KMS-11 (cell line): ENCODE data around the gene PPFIBP2.

Experiments used
- H2AFZ ChIP-seq: fragments of 200-600 bp; sonication (generic); 2 replicates; pipeline ENCODE4 v1.6.1; 2016; ENCODE audit warnings: antibody characterized with exemption, mixed run types, low read depth
- H3K27ac ChIP-seq: fragments of 200-600 bp; sonication (generic); 2 replicates; pipeline ENCODE4 v1.6.1; 2016; ENCODE audit warnings: mild to moderate bottlenecking, mixed run types
- H3K27me3 ChIP-seq: fragments of 200-600 bp; sonication (generic); 2 replicates; pipeline ENCODE4 v1.6.1; 2017; ENCODE audit warnings: mild to moderate bottlenecking, low read depth, mixed run types, moderate library complexity; ENCODE audit not compliant: insufficient read depth
- H3K36me3 ChIP-seq: fragments of 200-600 bp; sonication (generic); 2 replicates; pipeline ENCODE4 v1.6.1; 2017; ENCODE audit warnings: mild to moderate bottlenecking, mixed run types; ENCODE audit not compliant: insufficient read depth
- H3K4me1 ChIP-seq: fragments of 200-600 bp; sonication (generic); 2 replicates; pipeline ENCODE4 v1.6.1; 2016; ENCODE audit warnings: mild to moderate bottlenecking, low read depth, mixed run types; ENCODE audit not compliant: poor library complexity, severe bottlenecking
- H3K4me2 ChIP-seq: fragments of 200-600 bp; sonication (generic); 2 replicates; pipeline ENCODE4 v1.7.0; 2016; ENCODE audit warnings: mild to moderate bottlenecking, mixed run types
- H3K4me3 ChIP-seq: fragments of 200-600 bp; sonication (generic); IDR thresholded peaks from 2 replicates; pipeline ENCODE4 v1.6.1; 2017; ENCODE audit warnings: low read depth, low read length, mixed read lengths; ENCODE audit not compliant: insufficient read depth
- H3K79me2 ChIP-seq: fragments of 200-600 bp; sonication (generic); 2 replicates; pipeline ENCODE4 v1.6.1; 2016; ENCODE audit warnings: low read depth, mixed run types; ENCODE audit not compliant: insufficient read depth
- H3K9ac ChIP-seq: fragments of 200-600 bp; sonication (generic); 2 replicates; pipeline ENCODE4 v1.6.1; 2016; ENCODE audit warnings: mild to moderate bottlenecking, mixed run types
- H4K20me1 ChIP-seq: fragments of 200-600 bp; sonication (generic); 2 replicates; pipeline ENCODE4 v1.6.1; 2016; ENCODE audit warnings: mild to moderate bottlenecking, mixed run types; ENCODE audit not compliant: insufficient read depth
- CTCF ChIP-seq: fragments of 200-600 bp; sonication (generic); conservative IDR thresholded peaks from 2 replicates; pipeline ENCODE4 v1.6.1; 2017; ENCODE audit warnings: low read depth, mild to moderate bottlenecking, antibody characterized with exemption, low read length, moderate library complexity, mixed read lengths

Gene PPFIBP2

GRCh38 chr11:7639643-7640025, 125.8 kb downstream of the PPFIBP2 start:
- no peak overlapping the region for H3K4me2 ChIP-seq

GRCh38 chr11:7640816-7641215, 127.0 kb downstream of the PPFIBP2 start:
- Histone ChIP-seq H3K36me3 (no peaks in the 10 kb centered on the region), H3K27ac (no peak overlapping the region), H3K9ac (no peak overlapping the region), H3K27me3 (no peaks in the 10 kb centered on the region), H3K4me2 (no peak overlapping the region), H3K79me2 (no peaks in the 10 kb centered on the region), H3K4me1 (no peaks in the 10 kb centered on the region), H3K4me3 (no peak overlapping the region), H2AFZ (no peak overlapping the region), H4K20me1 (no peaks in the 10 kb centered on the region)
- no peak for TF ChIP-seq CTCF

More at GRCh38 chr11:7639643-7640025, 125.8 kb downstream of the PPFIBP2 start:
- H3K27ac ChIP-seq: no peak overlapping the region
- no peaks in the 10 kb centered on the region for H4K20me1 ChIP-seq
- no peaks in the 10 kb centered on the region for H3K4me1 ChIP-seq
- H2AFZ ChIP-seq: no peak overlapping the region
- H3K9ac ChIP-seq: no peak overlapping the region
- no peak overlapping the region for H3K4me3 ChIP-seq
- H3K27me3 ChIP-seq: no peaks in the 10 kb centered on the region
- H3K36me3 ChIP-seq: no peaks in the 10 kb centered on the region
- H3K79me2 ChIP-seq: no peaks in the 10 kb centered on the region
- no peak for TF ChIP-seq CTCF

GRCh38 chr11:7642747-7643146, 128.9 kb downstream of the PPFIBP2 start:
- Histone ChIP-seq H3K27me3 (no peaks in the 10 kb centered on the region), H2AFZ (no peak overlapping the region), H3K4me2 (no peak overlapping the region), H3K79me2 (no peaks in the 10 kb centered on the region), H3K9ac (no peak overlapping the region), H4K20me1 (no peaks in the 10 kb centered on the region), H3K27ac (no peak overlapping the region), H3K4me1 (no peaks in the 10 kb centered on the region), H3K36me3 (no peaks in the 10 kb centered on the region), H3K4me3 (no peak overlapping the region)
- TF ChIP-seq CTCF: no peak

GRCh38 chr11:7643314-7643713, 129.5 kb downstream of the PPFIBP2 start:
- H3K79me2 ChIP-seq: no peaks in the 10 kb centered on the region
- no peaks in the 10 kb centered on the region for H3K27me3 ChIP-seq
- H2AFZ ChIP-seq: no peak overlapping the region
- H3K4me1 ChIP-seq: no peaks in the 10 kb centered on the region
- no peak overlapping the region for H3K4me3 ChIP-seq
- no peak overlapping the region for H3K9ac ChIP-seq
- TF ChIP-seq CTCF: no peak
- H3K27ac ChIP-seq: no peak overlapping the region
- no peak overlapping the region for H3K4me2 ChIP-seq
- H3K36me3 ChIP-seq: no peaks in the 10 kb centered on the region
- no peaks in the 10 kb centered on the region for H4K20me1 ChIP-seq

- no peak for TF ChIP-seq CTCF
- Histone ChIP-seq H3K36me3 (no peaks in the 10 kb centered on the region), H3K9ac (no peak overlapping the region), H3K27me3 (no peaks in the 10 kb centered on the region), H2AFZ (no peak overlapping the region), H3K4me1 (no peaks in the 10 kb centered on the region), H3K79me2 (no peaks in the 10 kb centered on the region), H3K4me3 (no peak overlapping the region), H3K4me2 (no peak overlapping the region), H3K27ac (no peak overlapping the region), H4K20me1 (no peaks in the 10 kb centered on the region)
Observed at GRCh38 chr11:7645206-7645605, 131.4 kb downstream of the PPFIBP2 start.
